ENCODE data around the gene BRINP1.

The BRINP1 gene

DNA sequence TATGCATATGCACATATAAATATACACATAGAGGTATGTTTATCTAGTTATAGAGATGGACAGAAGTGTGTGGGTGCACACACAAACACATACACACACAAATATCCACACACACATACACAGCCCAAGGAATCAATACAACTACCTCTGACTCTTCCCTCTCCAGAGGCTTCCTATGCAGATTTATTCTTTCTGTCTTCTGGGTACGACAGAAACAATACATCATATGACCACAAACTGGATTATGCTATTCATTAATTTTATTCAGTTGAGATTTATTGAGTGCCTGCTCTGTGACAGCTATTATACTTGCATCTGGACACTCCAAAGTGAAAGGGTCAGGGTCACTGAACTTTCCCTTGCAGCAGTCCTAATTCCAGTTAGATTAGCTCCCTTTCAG lies 155.8 kb downstream of the BRINP1 start:
- H3K27me3 ChIP-seq (ENCODE audit: insufficient read depth, poor library complexity, severe bottlenecking) = no peaks in the 10 kb centered on the region
- H3K27ac ChIP-seq (replicated peaks) = no peak overlapping the region
- TF ChIP-seq, protein P1, sequence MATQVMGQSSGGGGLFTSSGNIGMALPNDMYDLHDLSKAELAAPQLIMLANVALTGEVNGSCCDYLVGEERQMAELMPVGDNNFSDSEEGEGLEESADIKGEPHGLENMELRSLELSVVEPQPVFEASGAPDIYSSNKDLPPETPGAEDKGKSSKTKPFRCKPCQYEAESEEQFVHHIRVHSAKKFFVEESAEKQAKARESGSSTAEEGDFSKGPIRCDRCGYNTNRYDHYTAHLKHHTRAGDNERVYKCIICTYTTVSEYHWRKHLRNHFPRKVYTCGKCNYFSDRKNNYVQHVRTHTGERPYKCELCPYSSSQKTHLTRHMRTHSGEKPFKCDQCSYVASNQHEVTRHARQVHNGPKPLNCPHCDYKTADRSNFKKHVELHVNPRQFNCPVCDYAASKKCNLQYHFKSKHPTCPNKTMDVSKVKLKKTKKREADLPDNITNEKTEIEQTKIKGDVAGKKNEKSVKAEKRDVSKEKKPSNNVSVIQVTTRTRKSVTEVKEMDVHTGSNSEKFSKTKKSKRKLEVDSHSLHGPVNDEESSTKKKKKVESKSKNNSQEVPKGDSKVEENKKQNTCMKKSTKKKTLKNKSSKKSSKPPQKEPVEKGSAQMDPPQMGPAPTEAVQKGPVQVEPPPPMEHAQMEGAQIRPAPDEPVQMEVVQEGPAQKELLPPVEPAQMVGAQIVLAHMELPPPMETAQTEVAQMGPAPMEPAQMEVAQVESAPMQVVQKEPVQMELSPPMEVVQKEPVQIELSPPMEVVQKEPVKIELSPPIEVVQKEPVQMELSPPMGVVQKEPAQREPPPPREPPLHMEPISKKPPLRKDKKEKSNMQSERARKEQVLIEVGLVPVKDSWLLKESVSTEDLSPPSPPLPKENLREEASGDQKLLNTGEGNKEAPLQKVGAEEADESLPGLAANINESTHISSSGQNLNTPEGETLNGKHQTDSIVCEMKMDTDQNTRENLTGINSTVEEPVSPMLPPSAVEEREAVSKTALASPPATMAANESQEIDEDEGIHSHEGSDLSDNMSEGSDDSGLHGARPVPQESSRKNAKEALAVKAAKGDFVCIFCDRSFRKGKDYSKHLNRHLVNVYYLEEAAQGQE (IDR thresholded peaks at IDR 0.05; ENCODE audit: insufficient replicate concordance, low read depth) = no peak
- TF ChIP-seq, protein P2, sequence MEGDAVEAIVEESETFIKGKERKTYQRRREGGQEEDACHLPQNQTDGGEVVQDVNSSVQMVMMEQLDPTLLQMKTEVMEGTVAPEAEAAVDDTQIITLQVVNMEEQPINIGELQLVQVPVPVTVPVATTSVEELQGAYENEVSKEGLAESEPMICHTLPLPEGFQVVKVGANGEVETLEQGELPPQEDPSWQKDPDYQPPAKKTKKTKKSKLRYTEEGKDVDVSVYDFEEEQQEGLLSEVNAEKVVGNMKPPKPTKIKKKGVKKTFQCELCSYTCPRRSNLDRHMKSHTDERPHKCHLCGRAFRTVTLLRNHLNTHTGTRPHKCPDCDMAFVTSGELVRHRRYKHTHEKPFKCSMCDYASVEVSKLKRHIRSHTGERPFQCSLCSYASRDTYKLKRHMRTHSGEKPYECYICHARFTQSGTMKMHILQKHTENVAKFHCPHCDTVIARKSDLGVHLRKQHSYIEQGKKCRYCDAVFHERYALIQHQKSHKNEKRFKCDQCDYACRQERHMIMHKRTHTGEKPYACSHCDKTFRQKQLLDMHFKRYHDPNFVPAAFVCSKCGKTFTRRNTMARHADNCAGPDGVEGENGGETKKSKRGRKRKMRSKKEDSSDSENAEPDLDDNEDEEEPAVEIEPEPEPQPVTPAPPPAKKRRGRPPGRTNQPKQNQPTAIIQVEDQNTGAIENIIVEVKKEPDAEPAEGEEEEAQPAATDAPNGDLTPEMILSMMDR (IDR thresholded peaks at IDR 0.05; ENCODE audit: insufficient read depth, low read length) = no peak
- TF ChIP-seq GABPA (IDR thresholded peaks at IDR 0.05; ENCODE audit: low read depth) = no peak
- TF ChIP-seq SPI1 (IDR thresholded peaks at IDR 0.05; ENCODE audit: borderline replicate concordance, low read depth) = no peak
- no peak for TF ChIP-seq POLR2AphosphoS5 (IDR thresholded peaks at IDR 0.05; ENCODE audit: low read depth)
- DNase-seq (ENCODE audit: low read depth in 1 of 2, low spot score in 1 of 2) = no peak
- H3K4me3 ChIP-seq (replicated peaks; ENCODE audit: insufficient read depth, low read length) = no peak overlapping the region

DNA sequence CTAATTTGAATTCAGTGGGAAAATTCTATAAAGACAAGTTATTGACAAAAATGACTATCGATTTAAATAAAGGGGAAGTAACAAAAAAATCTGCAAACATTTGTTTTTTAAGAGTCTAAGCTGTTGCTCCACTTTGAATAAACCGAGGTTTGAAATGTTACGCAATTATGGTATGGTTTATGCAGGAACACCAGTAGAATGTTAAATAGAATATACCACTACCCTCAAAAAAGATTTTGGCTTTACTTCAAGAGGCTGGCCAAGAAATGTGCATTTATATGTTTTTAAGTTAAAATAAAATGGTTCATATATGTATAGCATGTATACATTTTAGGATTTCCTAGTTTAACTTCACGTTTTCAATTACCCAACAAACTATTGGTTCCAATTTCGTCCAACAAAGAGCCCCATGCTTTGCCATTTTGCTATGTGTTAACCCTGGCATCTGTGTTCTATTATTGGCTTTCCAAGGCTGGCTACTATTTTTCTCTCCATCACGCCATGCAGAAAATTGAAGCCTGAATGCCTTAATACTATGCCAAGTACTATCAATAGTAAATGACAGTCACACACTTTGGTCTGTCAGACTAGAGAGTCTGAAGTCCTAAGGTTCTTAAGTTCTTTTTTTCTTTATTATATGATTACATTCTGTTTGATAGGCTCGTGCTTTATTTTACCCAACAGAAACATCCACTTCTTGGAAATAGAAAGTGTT lies 171.2 kb downstream of the BRINP1 start:
- no peak overlapping the region for H3K4me3 ChIP-seq (replicated peaks; ENCODE audit: insufficient read depth, low read length)
- no peak for DNase-seq (ENCODE audit: low read depth in 1 of 2, low spot score in 1 of 2)
- H3K27me3 ChIP-seq (ENCODE audit: insufficient read depth, poor library complexity, severe bottlenecking) = no peaks in the 10 kb centered on the region
- TF ChIP-seq SPI1 (IDR thresholded peaks at IDR 0.05; ENCODE audit: borderline replicate concordance, low read depth) = no peak
- no peak for TF ChIP-seq POLR2AphosphoS5 (IDR thresholded peaks at IDR 0.05; ENCODE audit: low read depth)
- TF ChIP-seq GABPA (IDR thresholded peaks at IDR 0.05; ENCODE audit: low read depth) = no peak
- TF ChIP-seq, protein P2 (IDR thresholded peaks at IDR 0.05; ENCODE audit: insufficient read depth, low read length) = no peak
- TF ChIP-seq, protein P1 (IDR thresholded peaks at IDR 0.05; ENCODE audit: insufficient replicate concordance, low read depth) = no peak
- H3K27ac ChIP-seq (replicated peaks) = no peak overlapping the region

DNA sequence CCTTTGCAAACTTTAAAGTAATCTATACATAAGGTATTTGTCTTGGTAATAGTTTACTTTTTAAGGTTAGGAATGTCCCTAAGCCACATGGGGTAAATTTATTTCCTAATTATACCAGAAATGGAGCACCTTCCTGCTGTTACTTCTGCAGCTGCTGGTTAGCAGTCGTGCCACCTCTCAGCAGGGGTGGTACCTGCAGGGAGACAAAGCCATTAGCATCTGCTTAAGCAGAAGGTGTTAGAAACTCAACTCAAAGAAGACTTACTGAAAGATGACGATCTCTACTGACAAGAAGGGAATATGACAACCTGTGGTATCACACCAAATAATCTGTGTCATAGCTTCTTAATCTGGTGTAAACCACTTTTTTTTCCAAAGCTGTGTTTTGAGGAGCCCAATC lies 173.7 kb downstream of the BRINP1 start:
- Histone ChIP-seq H3K27me3 (ENCODE audit: insufficient read depth, poor library complexity, severe bottlenecking) (no peaks in the 10 kb centered on the region), H3K27ac (replicated peaks) (no peak overlapping the region), H3K4me3 (replicated peaks; ENCODE audit: insufficient read depth, low read length) (no peak overlapping the region)
- TF ChIP-seq, protein P2 (IDR thresholded peaks at IDR 0.05; ENCODE audit: insufficient read depth, low read length) = no peak
- no peak for TF ChIP-seq SPI1 (IDR thresholded peaks at IDR 0.05; ENCODE audit: borderline replicate concordance, low read depth)
- no peak for TF ChIP-seq GABPA (IDR thresholded peaks at IDR 0.05; ENCODE audit: low read depth)
- no peak for TF ChIP-seq POLR2AphosphoS5 (IDR thresholded peaks at IDR 0.05; ENCODE audit: low read depth)
- TF ChIP-seq, protein P1 (IDR thresholded peaks at IDR 0.05; ENCODE audit: insufficient replicate concordance, low read depth) = no peak
- no peak for DNase-seq (ENCODE audit: low read depth in 1 of 2, low spot score in 1 of 2)

Data from HL-60 (cell line).